RKO (cell line): ENCODE results near the gene FRMPD2.
"Not testable (repeated sequence)": the region's sequence is repeated elsewhere in the genome, so short reads cannot be mapped to it uniquely, and the experiment has no call there.

Experiments used
- DNase-seq: peaks from one replicate; pipeline ENCODE4 v3.0.0-alpha.2; 2016; ENCODE audit warnings: low spot score

FRMPD2 gene

DNA sequence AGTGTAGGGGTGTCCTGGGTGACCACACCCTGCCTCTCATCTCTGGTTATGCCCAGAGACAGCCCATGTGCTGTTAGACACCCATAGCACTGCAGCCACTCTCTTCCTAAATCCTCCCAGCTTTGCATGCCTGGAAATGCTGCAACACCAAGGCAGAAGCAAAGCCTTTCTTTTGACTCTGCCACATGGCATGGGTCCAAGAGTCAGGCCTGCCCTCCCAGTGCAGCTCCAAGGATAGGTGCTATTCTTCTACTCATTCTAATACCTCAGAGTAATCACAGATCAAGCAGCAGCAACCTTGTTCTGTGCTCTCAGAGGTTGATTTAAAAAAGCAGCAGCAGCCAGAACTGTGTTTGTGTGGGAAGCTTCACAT, 23.4 kb downstream of the FRMPD2 start:
- no peak for DNase-seq

- no peak for DNase-seq
Observed at GRCh38 chr10:48249763-48250351, 24.6 kb downstream of the FRMPD2 start.

DNA sequence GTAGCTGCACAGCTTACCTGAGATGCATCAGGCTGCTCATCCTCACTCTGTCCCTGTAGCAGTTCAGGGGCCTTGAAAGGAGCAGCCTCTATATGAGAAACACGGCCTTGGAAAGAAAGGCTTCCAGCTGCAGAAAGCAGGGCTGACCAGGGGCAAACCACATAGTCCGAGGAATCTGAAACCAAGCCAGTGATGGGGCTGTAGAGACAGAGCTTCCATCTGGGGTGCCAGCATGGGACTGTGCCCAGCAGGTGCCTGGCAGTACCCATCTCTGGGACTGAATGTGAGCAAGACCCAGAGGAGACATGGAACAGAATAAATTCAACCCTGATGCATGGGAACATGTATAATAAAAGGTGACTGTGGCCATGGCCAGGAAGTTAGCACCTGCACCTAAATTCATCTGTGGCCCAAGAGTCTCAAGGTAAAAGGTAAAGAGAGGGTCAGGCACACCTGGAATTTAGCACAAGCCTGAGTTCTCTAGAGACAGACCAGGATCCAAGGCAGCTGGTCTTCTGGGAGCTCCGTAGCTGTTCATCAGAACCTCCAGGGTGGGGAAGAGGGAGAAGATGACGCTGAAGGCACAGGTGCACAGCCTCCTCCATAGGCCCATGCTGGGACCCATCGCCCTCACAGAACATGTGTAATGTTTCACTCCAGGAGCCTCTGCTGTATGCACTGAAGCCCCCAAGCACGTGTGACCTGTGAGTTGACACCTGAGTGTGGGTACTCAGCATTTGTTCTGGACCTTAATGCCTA, 25.3 kb downstream of the FRMPD2 start:
- no peak for DNase-seq

DNA sequence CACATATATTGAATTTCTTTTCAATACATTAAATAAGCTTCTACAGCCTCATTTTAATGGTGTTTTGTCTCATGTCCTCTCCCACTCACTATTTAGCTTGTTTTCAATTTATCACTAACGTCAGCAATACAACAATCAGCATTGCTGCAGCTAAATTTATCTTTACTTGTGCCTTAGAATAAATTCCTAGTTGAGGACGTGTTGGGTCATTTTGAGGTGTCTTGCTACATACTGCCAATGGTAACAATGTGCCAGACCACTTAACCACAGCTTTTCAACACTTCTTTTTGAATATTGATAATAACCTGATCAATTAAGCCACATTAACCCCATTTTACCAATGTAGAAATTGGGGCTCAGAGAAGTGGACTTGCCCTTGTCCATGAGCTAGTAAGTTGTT, 26.0 kb downstream of the FRMPD2 start:
- no peak for DNase-seq

- DNase-seq: no peak
Observed at GRCh38 chr10:48247680-48248079, 26.8 kb downstream of the FRMPD2 start.

DNA sequence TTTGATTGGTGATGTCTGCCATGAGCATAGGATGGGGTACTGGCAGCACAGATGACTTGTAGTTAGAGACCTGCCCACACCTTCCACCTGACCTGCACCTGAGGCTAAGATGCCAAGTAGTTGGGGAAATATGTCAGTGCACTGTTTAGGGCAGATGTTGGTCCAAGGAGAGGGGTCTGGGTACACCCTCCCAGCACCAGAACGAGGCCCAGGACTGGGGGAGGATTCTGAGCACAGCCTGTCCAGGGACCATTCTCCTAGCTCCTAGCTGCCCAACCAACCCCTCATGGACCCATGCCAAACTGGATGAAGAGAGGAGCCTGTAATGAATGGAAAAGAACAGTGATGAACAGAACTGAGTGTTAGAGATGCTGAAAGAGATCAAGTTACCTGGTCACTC, 28.0 kb downstream of the FRMPD2 start:
- DNase-seq: no peak

DNA sequence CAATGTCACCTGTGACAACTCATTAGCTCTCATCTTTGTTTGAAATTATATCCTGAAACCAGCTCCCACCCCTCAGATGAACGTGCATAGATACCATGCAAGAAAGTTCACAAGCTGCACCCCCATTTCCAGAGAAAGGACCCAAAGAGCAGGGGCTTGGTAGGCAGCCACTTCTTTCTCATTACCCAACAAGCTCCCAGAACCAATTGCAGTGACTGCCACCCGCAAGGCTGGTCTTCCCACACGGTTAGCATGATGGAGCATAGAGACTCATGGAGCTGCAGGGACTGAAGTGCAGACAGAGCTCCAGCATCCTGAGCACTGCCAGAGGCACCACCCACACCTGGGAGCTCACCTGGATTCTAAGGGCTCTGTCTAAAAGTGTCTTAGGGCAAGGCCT, 28.5 kb downstream of the FRMPD2 start:
- DNase-seq: no peak

GRCh38 chr10:48243921-48244320, 30.6 kb downstream of the FRMPD2 start:
- not testable (repeated sequence) for DNase-seq

- no peak for DNase-seq
Observed at GRCh38 chr10:48243487-48243886, 31.0 kb downstream of the FRMPD2 start.

DNA sequence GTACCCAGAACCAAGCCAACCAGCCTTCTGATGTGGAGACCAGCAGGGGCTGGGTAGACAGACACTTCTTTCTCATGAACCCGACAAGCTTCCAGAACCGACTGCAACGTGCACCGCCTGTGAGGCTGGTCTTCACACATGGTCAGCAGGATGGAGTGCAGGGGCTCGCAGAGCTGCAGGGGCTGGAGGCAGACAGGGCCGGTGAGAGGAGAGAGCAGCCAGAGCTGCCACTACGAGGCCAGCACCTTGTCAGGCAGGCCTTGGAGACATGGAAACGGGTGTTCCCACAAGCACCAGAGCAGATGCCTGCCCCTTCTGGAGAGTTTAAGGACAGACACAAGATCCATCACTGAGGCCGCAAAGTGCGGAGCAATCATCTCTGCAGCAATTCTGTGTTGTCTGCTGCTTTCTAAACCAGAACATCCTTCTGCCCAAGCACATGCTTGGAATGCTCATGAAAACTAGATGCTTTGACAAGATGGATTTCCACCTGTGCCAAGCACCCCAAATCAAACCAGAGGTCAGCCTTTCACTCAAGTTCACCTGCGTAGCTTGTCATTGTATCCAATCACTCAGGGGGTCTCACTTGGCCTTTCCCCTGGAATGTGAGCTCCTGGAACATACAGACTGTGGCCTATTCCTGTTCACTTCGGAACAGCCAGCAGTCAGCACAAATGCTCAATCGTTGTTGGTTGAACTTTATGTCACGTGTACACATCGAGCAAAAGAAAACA, 32.2 kb downstream of the FRMPD2 start:
- DNase-seq: no peak

- no peak for DNase-seq
Observed at GRCh38 chr10:48241332-48241731, 33.2 kb downstream of the FRMPD2 start.

GRCh38 chr10:48240196-48240595, 34.3 kb downstream of the FRMPD2 start:
- DNase-seq: no peak

DNA sequence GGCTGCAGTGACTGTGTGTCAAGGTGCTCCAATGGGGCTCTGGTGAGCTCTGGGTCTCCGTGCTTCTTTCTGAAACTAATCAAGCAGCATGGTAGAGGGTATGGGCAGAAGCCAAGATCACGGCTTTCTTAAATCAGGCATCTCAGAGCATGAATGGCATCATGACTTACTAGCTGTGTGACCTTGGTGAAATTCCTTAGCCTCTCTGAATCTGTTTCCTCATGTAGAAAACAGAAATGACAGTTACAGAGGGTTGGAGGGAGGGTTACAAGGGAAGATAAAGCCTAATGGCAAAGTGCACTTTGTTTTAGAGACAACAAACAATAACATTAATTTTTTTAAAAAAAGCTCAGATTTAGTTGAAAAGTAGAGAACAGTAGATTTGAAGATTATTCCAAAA, 34.9 kb downstream of the FRMPD2 start:
- no peak for DNase-seq

DNA sequence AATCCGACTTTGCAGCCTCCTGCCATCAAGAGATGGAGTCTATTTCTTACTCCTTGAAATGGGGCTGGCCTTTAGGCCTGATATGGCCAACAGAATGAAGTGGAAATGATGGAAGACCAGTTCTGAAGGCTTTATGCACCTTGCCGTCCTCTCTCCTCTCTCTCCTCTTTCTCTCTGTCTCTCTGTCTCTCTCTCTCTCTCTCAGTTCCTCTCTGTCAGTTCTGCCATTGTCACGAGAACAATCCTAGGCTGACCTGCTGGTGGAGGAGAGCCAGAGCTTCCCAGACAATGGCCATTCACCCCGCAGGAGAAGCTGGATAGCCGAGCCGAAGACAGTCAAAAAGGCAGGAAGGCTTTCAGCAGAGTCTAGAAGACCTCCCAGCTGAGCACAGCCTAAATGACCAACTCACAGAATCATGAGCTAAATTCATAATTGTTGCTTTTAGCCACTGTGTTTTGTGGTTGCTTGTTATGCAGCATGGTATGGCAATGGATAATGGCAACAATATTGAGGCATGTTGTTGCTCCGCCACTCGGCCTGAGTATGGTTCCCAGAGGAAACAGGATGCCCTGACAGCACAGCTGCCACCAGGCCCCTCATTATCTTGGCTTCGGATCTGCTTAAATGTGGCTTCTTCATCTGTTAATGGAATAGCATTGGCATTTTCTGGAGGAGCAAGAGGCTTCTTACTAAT, 35.5 kb downstream of the FRMPD2 start:
- no peak for DNase-seq

DNA sequence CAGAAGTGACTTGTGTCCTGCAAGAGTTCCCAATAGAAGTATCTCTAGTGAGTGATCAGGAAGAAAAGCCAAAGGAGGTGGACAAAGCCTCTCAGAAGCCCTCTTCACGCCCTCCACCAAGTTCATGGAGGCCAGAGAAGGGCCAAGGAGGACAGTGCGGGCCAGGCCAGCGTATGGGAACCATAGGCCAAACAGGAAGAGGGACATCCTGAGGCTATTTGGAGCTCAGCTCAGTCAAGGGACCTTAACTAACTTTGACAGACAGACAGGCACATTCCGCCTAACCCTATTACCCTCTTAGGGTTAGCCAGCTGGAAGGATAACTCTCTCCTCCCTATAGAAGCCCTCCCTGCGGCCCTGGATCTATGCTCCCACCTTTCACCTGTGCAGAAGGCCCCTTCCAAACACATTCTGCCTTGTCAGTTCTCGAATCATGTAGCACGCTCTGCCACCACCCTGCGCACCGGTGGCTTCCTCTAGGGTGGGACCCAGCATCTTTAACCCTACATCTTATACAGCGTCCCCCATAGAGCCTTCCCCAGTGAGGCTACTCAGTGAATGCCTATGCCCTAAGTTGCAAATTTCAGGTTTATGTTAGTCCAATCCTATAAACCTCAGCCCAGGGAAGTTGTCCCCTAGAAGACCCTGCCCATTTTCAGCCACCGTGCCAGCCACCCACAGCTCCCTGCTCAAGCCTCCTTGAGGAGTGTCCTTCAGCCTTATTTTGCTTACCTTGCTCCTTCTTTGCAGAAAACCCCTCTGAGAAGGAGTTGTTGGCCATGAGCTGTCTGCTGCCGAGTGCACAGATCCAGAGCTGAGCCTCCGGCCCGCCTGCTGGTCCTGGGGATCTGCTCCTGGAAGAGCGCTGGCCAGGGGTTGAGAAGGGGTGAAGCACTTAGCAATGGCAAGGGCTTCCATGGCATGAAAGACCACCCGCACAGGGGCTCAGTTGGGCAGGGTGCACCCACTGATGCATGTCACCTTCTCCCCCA, 36.9 kb downstream of the FRMPD2 start:
- DNase-seq: no peak

DNA sequence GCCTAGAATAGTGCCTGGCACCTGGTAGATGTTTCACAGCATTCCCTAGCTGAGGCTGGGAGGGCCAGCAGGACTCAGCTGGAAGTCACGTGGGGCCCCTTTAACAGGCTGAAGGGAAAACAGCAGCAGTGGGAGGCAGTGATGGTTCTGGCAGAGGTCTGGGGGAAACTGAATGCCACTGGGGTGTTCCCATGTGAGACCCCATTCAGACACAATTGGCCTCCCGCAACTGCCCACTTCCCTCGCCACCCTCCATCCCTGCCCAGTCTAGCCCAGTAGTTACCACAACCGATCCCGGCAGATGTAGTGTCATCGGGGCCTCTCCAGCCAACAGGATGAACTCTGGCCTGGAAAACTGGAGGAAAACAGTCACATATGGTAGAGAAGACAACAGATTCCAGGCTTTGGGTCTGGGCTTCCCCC, 38.3 kb downstream of the FRMPD2 start:
- DNase-seq: no peak

DNA sequence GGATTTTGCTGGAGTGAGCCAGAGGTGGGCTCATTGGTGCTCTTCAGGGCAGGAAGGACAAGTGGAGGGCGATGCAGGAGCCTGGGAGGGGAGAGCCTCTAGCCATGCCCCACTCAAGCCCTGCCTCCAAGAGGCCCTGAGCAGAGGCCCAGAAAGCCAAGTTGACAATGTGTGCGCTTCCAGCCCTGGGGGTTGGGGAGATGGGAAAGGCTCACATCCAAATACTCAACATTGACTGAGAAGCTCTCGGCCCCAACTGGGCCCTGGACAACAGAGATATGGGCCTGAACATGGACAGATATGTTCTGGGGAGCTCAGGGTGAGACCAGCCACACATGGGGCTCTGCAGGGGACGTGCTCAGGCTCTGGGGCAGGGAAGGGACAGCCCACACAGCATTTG, 39.0 kb downstream of the FRMPD2 start:
- no peak for DNase-seq

GRCh38 chr10:48234787-48235186, 39.7 kb downstream of the FRMPD2 start:
- no peak for DNase-seq

DNA sequence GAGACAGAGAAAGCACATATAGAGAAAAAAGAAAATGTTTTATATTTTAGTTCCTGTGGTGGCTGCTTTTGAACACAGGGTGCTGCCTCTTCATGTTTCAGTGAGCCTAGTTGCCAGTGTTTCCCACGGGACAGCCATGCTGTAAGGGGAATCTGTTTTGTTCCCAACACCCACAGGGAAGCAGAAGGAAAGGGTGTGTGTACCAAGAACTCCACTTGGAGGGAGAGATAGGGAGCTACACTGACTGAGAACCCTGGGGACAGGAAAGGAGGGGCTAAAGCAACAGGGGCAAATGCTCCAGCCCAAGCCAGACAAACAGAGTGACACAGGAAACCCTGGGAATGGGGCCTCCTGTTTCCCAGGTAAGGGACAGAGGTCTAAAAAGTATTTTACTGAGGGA, 40.2 kb downstream of the FRMPD2 start:
- DNase-seq: no peak

- DNase-seq: no peak
Observed at GRCh38 chr10:48233559-48234005, 40.9 kb downstream of the FRMPD2 start.

DNA sequence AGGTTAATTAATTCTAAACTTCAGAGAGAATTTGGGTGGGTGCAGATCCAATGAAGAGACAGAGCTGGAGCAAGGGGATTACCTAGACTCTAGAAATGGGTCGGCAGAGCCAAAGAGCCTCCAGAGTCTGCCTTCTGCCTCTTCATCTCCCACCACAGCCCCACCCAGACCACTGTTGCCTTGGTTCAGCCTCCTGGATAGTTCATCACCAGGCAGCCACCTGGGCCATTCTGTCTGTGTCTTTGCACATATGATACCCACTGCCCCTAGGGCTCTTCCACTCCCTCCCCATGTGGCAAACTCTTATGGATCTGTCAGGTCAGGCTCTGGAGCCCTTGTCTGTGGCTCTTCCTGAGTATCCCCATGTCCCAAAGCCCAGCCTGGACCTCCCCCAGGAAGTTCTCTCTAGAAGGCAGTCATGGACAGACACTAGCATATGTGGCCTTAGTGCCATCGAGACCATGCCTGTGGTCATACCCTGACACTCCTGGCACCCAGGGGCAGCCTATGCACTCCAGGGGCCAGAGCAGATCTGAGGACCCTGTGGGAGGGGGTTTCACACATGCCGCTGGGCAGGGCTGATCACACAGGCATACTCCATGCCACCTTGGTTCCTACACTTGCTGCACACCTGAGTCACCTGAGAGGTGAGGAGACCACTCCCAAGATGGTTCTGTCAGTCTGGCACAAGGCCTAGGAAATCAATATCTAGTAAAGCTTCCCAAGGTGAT, 41.6 kb downstream of the FRMPD2 start:
- no peak for DNase-seq
